HL-60 (cell line): ENCODE measurements around the gene CFAP69.

Experiments
- DNase-seq, 2 experiments: peaks; one replicate each; pipeline ENCODE4 v3.0.0-alpha.2; 2010 to 2020; ENCODE audit warnings: low read depth in 1 of 2, low spot score in 1 of 2
- H3K27ac ChIP-seq: fragments of 250-450 bp; sonication (Bioruptor Pico); replicated peaks from 2 replicates; pipeline ENCODE4 v1.5.1; 2020; ENCODE audit warnings: mild to moderate bottlenecking, moderate library complexity
- H3K27me3 ChIP-seq: fragments of 250-450 bp; sonication (Bioruptor Pico); 2 replicates; pipeline ENCODE4 v1.5.1; 2021; ENCODE audit warnings: mild to moderate bottlenecking, moderate library complexity; ENCODE audit not compliant: insufficient read depth, poor library complexity, severe bottlenecking
- H3K4me3 ChIP-seq: replicated peaks from 2 replicates; pipeline ENCODE4 v1.5.1; 2011; ENCODE audit warnings: mild to moderate bottlenecking, control low read depth, low read length; ENCODE audit not compliant: insufficient read depth
- CTCF ChIP-seq: IDR thresholded peaks from one replicate; pipeline ENCODE4 v1.5.1; 2011; ENCODE audit warnings: low read length, control low read depth, inconsistent platforms; ENCODE audit not compliant: insufficient read depth
- GABPA ChIP-seq: IDR thresholded peaks from 2 replicates; pipeline ENCODE4 v1.6.1; 2012; ENCODE audit warnings: low read depth
- POLR2AphosphoS5 ChIP-seq: IDR thresholded peaks from 2 replicates; pipeline ENCODE4 v1.6.1; 2012; ENCODE audit warnings: low read depth
- REST ChIP-seq: IDR thresholded peaks from 2 replicates; pipeline ENCODE4 v1.6.1; 2012; ENCODE audit warnings: low read depth; ENCODE audit not compliant: insufficient replicate concordance
- SPI1 ChIP-seq: IDR thresholded peaks from 2 replicates; pipeline ENCODE4 v1.6.1; 2012; ENCODE audit warnings: low read depth, mild to moderate bottlenecking, borderline replicate concordance

The CFAP69 gene

GRCh38 chr7:90216080-90216674, 28.8 kb upstream of the CFAP69 start:
- Histone ChIP-seq H3K4me3 (no peak overlapping the region), H3K27ac (no peak overlapping the region)

GRCh38 chr7:90216771-90217170, 28.2 kb upstream of the CFAP69 start:
- Histone ChIP-seq H3K27me3 (peaks cover 25% of the 10 kb centered on the region), H3K27ac (no peak overlapping the region), H3K4me3 (no peak overlapping the region)
- no peak for DNase-seq
- TF ChIP-seq POLR2AphosphoS5 (no peak), REST (no peak), CTCF (no peak), GABPA (no peak), SPI1 (no peak)

More at GRCh38 chr7:90216080-90216674, 28.8 kb upstream of the CFAP69 start:
- H3K27me3 ChIP-seq = peaks cover 31% of the 10 kb centered on the region
- no peak for DNase-seq
- TF ChIP-seq REST (no peak), POLR2AphosphoS5 (no peak), CTCF (no peak), SPI1 (no peak), GABPA (no peak)

- DNase-seq = no peak
- H3K4me3 ChIP-seq = no peak overlapping the region
- H3K27me3 ChIP-seq = peaks cover 5% of the 10 kb centered on the region
- no peak for TF ChIP-seq GABPA
- TF ChIP-seq CTCF = no peak
- no peak for TF ChIP-seq REST
- TF ChIP-seq POLR2AphosphoS5 = no peak
- TF ChIP-seq SPI1 = no peak
- no peak overlapping the region for H3K27ac ChIP-seq
These were observed 22.6 kb upstream of the CFAP69 start for GRCh38 chr7:90222390-90222789.
